Lower leg skin (tissue), 4 donors: Measurements from ENCODE around the gene BARHL2. TPM values are rescaled to one million over a fixed set of nuclear protein-coding genes. Genes with fewer than 3 reads are reported as not detected.

Source experiments
- DNase-seq, 2 donors: peaks; one replicate each; pipeline ENCODE4 v3.0.0-alpha.2; 2019; ENCODE audit warnings: low spot score in 2 of 2
- H3K4me3 ChIP-seq: fragments of 200-600 bp; sonication (generic); 2 replicates; pipeline ENCODE4 v1.5.1; 2017; ENCODE audit warnings: mild to moderate bottlenecking, low read depth; ENCODE audit not compliant: poor library complexity, severe bottlenecking
- POLR2A ChIP-seq, 2 donors: fragments of 450-650 bp; IDR thresholded peaks; one replicate each; pipeline ENCODE4 v1.6.1; 2016 to 2017; ENCODE audit warnings: antibody characterized with exemption in 2 of 2, mild to moderate bottlenecking in 1 of 2, moderate library complexity in 1 of 2
- WGBS, 2 donors: methylation state at CpG; one replicate each; pipeline ENCODE4 v1.1.5; 2018; 5-methylcytosine and 5-hydroxymethylcytosine counted together
- intact Hi-C: fragments of 100-400 bp; cut with DNase I; formaldehyde crosslinking; loops from one replicate; pipeline ENCODE4 v1.15.0; 2023; ENCODE audit warnings: low total_unique reads
- total RNA-seq, 4 donors: library from RNA; depleted of rRNA; stranded (reverse); fragments of >200 nt; gene quantifications; one replicate each; pipeline ENCODE4 v1.1.0, GENCODE V29; 2016
- TF ChIP-seq, protein P1 (sequence below), 3 donors: fragments of 450-650 bp; IDR thresholded peaks; one replicate each; pipeline ENCODE4 v1.5.1; 2016; ENCODE audit warnings: antibody characterized with exemption in 3 of 3, mild to moderate bottlenecking in 3 of 3, moderate library complexity in 2 of 3

The BARHL2 gene
- total RNA-seq, 4 donors from 2014 or later: not detected

DNA sequence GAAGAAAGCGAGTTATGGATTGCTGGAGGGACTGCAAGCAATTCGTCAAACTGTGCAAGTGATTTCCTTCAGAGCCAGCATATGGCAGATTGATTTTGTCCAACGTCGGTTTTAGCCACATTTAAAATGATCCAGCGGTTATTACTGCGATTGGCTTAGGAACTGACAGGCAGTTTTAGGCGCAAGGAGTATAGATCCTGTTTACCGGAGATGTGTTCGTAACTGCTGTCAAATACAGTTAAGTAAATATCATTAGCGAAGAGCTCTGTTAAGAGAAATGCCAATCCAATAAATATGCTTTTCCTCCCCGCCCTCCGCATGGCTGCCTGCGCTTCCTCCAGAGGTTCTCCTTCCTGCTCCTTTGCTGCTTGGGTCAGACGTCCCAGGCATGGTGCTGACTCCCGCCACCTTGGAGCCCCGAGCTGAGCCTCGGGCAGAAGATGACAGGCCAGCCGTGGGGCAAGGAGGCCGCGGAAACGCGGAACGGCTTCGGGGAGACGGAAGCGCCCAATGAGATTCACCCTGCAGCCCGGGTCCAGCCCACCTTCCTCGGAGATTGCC lies 9.4 kb upstream of the BARHL2 start:
- TF ChIP-seq, protein P1, sequence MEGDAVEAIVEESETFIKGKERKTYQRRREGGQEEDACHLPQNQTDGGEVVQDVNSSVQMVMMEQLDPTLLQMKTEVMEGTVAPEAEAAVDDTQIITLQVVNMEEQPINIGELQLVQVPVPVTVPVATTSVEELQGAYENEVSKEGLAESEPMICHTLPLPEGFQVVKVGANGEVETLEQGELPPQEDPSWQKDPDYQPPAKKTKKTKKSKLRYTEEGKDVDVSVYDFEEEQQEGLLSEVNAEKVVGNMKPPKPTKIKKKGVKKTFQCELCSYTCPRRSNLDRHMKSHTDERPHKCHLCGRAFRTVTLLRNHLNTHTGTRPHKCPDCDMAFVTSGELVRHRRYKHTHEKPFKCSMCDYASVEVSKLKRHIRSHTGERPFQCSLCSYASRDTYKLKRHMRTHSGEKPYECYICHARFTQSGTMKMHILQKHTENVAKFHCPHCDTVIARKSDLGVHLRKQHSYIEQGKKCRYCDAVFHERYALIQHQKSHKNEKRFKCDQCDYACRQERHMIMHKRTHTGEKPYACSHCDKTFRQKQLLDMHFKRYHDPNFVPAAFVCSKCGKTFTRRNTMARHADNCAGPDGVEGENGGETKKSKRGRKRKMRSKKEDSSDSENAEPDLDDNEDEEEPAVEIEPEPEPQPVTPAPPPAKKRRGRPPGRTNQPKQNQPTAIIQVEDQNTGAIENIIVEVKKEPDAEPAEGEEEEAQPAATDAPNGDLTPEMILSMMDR (IDR thresholded peaks at IDR 0.05): no peak
- TF ChIP-seq POLR2A (IDR thresholded peaks at IDR 0.05): no peak
- WGBS, 2 donors: 19 to 20% methylated on average over 27 to 28 of the region's 28 CpGs
- DNase-seq: no peak
- intact Hi-C loops: no loop called here
- no peak overlapping the region for H3K4me3 ChIP-seq

DNA sequence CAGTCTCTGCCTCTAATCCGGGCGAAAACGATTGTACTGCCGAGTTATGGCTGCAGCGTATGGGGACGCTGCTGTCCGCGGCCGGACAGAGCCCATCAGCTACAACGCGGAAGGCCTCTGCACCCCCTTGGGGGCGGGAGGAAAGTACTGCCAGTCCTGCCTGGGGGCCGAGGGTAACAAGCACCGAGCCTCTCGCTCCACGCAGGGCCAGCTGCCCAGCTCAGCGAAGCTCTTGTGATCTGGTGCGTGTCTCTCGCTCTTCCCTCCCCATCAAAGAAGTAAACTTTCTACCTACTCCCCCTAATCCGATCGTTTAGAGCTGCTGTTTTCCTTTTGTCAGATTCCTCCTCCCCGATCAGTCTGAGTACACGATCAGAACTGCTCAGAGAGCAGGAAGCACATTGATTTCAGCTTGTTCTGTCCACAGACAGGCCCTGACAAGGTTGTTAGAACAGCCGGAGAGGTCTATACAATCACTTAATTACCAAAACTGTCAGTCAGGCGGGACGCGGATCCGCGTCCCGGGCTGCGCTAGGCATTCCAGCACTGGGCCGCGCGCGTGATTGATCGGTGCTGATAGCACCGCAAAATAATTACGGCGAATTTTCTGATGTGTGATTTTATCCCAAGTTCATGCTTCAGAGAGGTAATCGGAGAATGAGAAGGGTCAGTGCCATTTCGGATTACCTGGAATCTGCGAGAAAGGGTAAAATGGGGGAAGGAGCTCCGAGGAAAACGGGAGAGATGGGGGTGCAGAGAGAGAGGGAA lies 8.7 kb upstream of the BARHL2 start:
- intact Hi-C loops: no loop called here
- WGBS, 2 donors: 4 to 6% methylated on average over 37 to 44 of the region's 44 CpGs
- no peak overlapping the region for H3K4me3 ChIP-seq
- no peak for DNase-seq
- TF ChIP-seq POLR2A (IDR thresholded peaks at IDR 0.05): no peak
- TF ChIP-seq, protein P1 (IDR thresholded peaks at IDR 0.05): no peak

DNA sequence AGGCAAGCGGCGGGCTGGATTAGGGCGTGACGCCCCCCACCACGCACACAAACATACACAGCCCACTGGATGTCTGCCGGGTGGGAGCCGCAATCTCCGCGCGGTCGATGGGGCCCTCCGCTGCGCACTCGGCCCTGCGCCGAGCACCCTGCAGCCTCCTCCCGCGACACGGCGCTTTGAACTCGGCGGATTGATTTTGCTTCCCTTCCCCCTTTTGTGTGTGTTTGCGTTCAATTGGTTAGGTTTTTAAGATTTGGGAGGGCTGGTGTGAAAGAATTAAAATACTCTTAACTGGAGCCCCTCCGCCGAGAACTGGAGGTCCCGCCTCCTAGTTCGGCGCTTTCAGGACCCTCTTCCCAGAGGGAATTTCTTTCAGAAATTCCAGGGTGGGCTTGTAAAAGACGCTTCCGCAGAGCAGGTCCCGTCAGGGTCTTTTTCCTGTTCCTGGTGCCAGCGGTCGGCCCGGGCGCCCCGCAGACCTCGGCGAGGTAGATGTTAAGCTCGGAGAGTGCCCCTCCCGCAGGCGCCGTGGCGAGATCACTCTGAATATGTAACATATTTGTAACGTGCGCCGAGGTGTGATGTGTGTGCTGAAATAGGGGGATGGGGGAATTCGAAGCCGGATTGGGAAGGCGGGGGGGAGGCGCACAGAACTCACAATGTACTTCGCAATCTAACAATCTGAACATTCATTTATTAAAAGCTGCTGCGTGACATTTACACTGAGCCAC lies 8.0 kb upstream of the BARHL2 start:
- WGBS, 2 donors: 5 to 6% methylated on average over 50 to 52 of the region's 52 CpGs
- TF ChIP-seq POLR2A (IDR thresholded peaks at IDR 0.05): no peak
- TF ChIP-seq, protein P1 (IDR thresholded peaks at IDR 0.05): no peak
- no peak overlapping the region for H3K4me3 ChIP-seq
- DNase-seq: no peak
- intact Hi-C loops: no loop called here

DNA sequence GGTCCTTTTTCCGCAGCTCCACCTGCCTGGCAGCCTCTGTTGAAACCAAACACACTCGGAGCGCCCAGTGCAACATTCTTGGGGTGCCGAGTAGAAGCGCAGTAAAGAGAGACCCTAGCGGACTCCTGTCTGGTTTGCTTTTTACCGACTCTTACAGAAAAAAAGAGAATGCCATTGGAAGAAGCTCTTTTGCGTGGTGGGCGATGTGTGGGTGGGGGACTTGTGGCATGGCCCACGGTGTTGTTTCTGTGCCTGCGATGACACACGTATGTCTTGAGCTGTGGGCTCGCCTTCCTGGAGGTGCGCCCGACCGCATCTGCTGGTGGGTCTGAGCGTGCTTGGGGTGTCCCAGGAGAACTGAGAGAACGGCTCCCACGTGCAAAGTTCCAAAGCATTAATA lies 7.3 kb upstream of the BARHL2 start:
- no peak overlapping the region for H3K4me3 ChIP-seq
- 9 to 18% methylated on average over 19 of the region's 19 CpGs for WGBS, 2 donors
- no peak for TF ChIP-seq POLR2A (IDR thresholded peaks at IDR 0.05)
- TF ChIP-seq, protein P1 (IDR thresholded peaks at IDR 0.05): no peak
- DNase-seq: no peak
- intact Hi-C loops: no loop called here

DNA sequence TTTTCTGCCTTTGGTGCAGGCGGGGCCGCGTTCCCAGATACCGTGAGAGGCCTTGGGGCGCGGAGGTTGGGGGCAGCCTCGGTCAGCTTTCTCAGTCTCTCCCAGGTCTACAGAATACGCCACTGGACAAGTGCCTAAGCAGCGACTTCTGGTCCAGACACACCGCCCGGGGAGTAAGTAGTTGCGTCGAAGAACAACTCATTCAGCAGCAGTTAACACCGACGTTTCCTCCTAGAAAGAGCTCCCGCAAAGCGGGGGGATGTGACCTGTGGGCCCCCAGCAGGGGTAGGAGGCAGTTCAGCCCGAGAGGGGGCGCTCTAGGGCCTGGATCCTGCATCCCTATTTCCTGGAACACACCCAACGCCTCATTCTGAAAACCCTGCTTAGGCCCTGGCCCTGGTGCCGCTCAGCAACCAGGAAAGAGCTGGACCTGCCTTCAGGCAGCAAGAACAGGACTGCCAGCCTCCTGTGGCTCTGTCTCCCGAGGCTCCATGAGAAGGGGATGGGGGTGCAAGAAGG lies 6.5 kb upstream of the BARHL2 start:
- TF ChIP-seq POLR2A (IDR thresholded peaks at IDR 0.05): no peak
- TF ChIP-seq, protein P1 (IDR thresholded peaks at IDR 0.05): no peak
- H3K4me3 ChIP-seq: no peak overlapping the region
- intact Hi-C loops: no loop called here
- no peak for DNase-seq
- 13 to 14% methylated on average over 19 to 22 of the region's 22 CpGs for WGBS, 2 donors
